ENCODE results near the gene CLMN. TPM values are rescaled to one million over a fixed set of nuclear protein-coding genes. Genes with fewer than 3 reads are reported as not detected.
"Not testable (repeated sequence)": the region's sequence is repeated elsewhere in the genome, so short reads cannot be mapped to it uniquely, and the experiment has no call there.

CLMN gene
- polyA plus RNA-seq, 6 donors from 2014 or later = 4.9 to 23.8 (median 12.7) TPM

DNA sequence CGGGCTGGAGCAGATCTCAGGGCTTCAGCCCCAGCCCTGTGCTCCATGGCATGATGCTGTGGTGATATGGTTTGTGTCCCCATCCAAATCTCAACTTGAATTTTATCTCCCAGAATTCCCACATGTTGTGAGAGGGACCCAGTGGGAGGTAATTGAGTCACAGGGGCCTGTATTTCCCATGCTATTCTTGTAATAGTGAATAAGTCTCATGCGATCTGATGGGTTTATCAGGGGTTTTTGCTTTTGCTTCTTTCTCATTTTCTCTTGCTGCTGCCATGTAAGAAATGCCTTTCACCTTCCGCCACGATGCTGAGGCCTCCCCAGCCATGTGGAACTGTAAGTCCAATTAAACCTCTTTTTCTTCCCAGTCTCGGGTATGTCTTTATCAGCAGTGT lies 36.7 kb downstream of the CLMN start:
- Mint-ChIP-seq H3K4me1 (peaks cover 6 to 17% (median 8%) of the 10 kb centered on the region in 3 donors), H3K27ac (peak overlapping the region in 2 of 6 donors; percentile 4 to 36)
- not testable (repeated sequence) for H3K27me3 Mint-ChIP-seq; H3K4me3 Mint-ChIP-seq; H3K36me3 Mint-ChIP-seq; ATAC-seq (ENCODE audit: low read depth in 2 of 2); DNase-seq; H3K9me3 Mint-ChIP-seq

DNA sequence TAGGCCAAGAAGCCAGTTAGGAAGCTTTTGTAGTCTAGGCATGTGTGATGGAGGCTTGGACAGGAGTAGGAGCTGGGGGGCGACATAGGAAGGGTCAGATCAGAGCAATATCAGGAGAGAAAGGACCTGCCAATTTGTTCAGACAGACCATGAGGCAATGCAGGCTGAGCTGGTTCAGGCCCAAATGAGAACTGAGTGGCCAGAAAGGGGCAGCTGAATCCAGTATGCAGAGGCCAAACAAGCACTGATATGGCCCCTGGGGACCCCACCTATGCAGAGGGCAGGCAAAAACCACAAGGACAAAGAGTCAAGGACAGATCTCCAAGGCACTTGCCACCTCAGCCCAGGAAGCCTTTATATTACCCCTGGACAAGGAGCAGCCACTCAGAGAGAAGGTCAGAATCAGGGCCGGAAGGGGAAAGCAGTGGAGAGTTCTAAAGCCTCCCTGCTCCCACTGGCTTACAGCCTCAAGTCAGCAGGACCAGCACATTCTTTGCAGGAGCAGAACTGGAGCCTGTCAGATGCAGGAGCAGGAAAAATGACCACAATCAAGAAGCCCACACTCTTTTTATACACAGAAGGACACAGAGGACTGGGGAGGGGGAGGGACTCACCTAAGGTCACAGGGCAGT lies 37.2 kb downstream of the CLMN start:
- H3K4me3 Mint-ChIP-seq = no peak overlapping the region
- peaks cover 6 to 17% (median 11%) of the 10 kb centered on the region in 3 donors for H3K4me1 Mint-ChIP-seq
- no peaks in the 10 kb centered on the region for H3K27me3 Mint-ChIP-seq
- peak overlapping the region in 2 of 6 donors; percentile 4 to 53 for H3K27ac Mint-ChIP-seq
- DNase-seq = no peak
- no peak for ATAC-seq (ENCODE audit: low read depth in 2 of 2)
- peaks cover 0 to 8% of the 10 kb centered on the region in 2 donors for H3K36me3 Mint-ChIP-seq
- H3K9me3 Mint-ChIP-seq = no peaks in the 10 kb centered on the region

DNA sequence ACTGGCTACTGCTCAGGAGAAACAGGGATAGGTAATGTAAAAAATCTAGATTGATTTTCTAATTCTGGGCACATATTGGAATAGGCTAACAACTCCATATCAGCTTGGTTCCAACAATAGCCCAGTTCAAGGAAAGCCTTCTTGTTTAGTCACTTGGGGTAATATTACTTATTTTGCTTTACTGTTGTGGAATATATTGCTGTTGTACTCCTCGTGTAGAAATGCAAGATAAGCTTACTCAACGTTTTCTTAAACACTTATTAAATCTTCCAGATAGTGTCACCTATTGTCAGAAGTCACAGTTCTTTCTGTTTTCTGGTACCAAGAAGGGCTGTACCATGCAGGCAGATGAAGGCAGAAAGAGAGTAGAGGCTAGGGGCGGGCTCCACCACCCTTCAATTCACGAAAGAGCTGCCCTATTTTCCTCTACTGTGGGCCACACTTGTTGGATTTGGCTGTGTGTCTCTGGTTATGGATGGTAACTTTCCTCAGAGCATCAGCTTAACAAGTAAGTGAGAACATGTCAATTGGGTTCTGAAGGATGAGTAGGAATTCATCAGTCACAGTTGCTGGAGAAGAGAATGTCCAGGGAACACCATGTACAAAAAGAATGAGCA lies 38.0 kb downstream of the CLMN start:
- DNase-seq (no peak), ATAC-seq (ENCODE audit: low read depth in 2 of 2) (no peak)
- Mint-ChIP-seq H3K27me3 (no peaks in the 10 kb centered on the region), H3K36me3 (peaks cover 0 to 8% of the 10 kb centered on the region in 2 donors), H3K9me3 (no peaks in the 10 kb centered on the region), H3K4me1 (peaks cover 6 to 12% (median 8%) of the 10 kb centered on the region in 3 donors), H3K4me3 (no peak overlapping the region), H3K27ac (peak overlapping the region in 1 of 6 donors; percentile 4)

DNA sequence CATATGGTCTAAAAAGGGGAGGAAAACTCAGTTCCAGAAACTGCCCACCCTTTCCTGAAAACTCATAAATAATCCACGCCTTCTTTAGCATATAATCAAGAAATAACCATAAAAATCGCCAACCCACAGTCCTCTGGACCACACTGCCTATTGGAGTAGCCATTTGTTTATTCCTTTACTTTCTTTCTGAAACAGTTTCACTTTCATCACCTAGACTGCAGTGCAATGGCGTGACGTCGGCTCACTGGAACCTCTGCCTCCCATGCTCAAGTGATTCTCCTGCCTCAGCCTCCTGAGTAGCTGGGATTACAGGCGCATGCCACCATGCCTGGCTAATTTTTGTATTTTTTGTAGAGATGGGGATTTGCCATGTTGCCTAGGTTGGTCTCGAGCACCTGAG lies 44.2 kb downstream of the CLMN start:
- H3K27me3 Mint-ChIP-seq = no peaks in the 10 kb centered on the region
- peaks cover 9 to 29% (median 21%) of the 10 kb centered on the region in 3 donors for H3K4me1 Mint-ChIP-seq
- H3K4me3 Mint-ChIP-seq = no peak overlapping the region
- peak overlapping the region in 1 of 6 donors; percentile 16 for H3K27ac Mint-ChIP-seq
- ATAC-seq (ENCODE audit: low read depth in 2 of 2) = no peak
- DNase-seq = no peak
- no peaks in the 10 kb centered on the region for H3K9me3 Mint-ChIP-seq
- no peaks in the 10 kb centered on the region for H3K36me3 Mint-ChIP-seq

DNA sequence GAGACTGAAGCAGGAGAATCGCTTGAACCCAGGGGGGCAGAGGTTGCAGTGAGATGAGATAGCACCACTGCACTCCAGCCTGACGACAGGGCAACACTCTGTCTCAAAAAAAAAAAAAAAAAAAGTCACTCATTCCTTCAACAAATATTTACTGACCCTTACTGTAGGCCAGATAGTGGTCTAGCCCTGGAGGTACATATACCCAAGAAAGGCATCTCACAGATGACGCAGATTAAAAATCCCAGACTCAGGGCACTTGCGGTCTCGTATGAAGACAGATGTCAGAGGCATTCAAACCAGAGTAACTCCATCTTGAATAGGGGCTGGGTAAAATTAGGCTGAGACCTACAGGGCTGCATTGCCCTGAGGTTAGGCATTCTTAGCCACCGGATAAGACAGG lies 44.8 kb downstream of the CLMN start:
- Mint-ChIP-seq H3K9me3 (no peaks in the 10 kb centered on the region), H3K4me1 (peaks cover 13 to 35% (median 27%) of the 10 kb centered on the region in 3 donors), H3K4me3 (no peak overlapping the region), H3K36me3 (no peaks in the 10 kb centered on the region), H3K27me3 (no peaks in the 10 kb centered on the region), H3K27ac (no peak overlapping the region)
- no peak for DNase-seq
- ATAC-seq (ENCODE audit: low read depth in 2 of 2) = no peak

DNA sequence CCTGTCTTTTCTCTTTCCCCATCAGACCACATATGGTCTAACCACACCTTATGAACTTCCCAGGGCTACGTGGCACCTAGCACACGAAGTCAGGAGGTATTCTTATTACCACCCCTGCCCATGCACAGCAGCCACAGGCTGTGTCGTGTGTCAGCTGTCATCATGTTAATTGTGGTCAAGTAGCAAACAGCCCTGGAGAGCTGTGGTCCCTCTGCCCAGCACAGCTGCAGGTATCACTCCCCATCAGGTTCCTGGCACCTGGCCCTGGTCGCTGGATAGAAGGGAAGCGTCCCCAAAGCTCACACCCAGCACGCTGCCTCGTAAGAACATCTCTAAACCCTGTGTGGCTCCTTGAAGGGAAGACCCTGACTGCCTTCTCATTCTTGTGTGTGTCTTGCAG lies 45.4 kb downstream of the CLMN start:
- DNase-seq (no peak), ATAC-seq (ENCODE audit: low read depth in 2 of 2) (no peak)
- Mint-ChIP-seq H3K4me3 (no peak overlapping the region), H3K9me3 (no peaks in the 10 kb centered on the region), H3K4me1 (peaks cover 13 to 40% (median 33%) of the 10 kb centered on the region in 3 donors), H3K27ac (no peak overlapping the region), H3K27me3 (no peaks in the 10 kb centered on the region), H3K36me3 (no peaks in the 10 kb centered on the region)

DNA sequence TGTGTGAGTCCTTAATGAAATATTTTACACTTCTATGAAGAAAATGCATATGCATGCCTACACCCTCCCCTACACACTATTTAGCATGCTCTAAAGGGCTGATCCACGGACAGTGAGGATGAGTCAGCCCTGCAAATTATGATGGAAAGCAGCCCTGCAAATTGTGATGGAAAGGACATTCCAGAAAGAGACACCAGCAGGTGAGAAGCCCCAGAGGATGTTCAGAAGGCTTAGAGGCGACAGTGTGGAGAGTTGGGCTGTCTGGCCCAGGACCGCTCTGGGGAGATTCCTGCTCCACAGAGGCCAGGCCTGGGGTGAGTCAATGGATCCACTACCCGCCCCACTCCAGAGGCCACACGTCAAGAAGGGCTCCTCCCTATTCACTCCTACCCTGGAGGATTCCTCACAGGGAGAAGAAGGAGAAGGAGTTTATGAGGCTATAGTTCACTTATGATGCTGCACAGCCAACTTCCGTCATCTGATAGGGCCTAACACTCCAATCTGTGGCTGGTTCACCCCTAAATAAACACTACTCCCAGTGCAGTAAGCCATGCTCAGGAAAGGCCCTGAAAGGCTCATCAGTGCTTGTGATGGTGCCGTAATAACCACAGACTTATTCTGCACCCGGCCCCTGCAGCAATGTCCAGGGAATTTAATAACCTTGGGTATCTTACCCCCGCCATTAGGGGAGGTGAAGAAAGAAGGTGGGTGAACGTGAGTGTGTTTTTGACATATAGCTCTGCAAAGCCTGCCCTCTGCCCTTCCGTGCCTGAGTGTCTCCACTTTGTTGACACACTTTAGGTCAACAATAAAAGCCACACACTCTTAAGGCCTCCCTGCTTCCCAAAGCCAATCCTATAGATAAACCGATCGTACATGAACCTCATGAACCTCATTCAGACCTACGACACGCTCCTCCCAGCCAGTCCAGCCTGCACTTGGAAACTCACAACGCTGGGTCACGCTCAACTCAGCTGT lies 46.4 kb downstream of the CLMN start:
- Mint-ChIP-seq H3K27ac (peak overlapping the region in 1 of 6 donors; percentile 80), H3K27me3 (no peaks in the 10 kb centered on the region), H3K9me3 (no peaks in the 10 kb centered on the region), H3K4me1 (peaks cover 13 to 40% (median 35%) of the 10 kb centered on the region in 3 donors), H3K36me3 (no peaks in the 10 kb centered on the region), H3K4me3 (no peak overlapping the region)
- ATAC-seq (ENCODE audit: low read depth in 2 of 2) (no peak), DNase-seq (no peak)

DNA sequence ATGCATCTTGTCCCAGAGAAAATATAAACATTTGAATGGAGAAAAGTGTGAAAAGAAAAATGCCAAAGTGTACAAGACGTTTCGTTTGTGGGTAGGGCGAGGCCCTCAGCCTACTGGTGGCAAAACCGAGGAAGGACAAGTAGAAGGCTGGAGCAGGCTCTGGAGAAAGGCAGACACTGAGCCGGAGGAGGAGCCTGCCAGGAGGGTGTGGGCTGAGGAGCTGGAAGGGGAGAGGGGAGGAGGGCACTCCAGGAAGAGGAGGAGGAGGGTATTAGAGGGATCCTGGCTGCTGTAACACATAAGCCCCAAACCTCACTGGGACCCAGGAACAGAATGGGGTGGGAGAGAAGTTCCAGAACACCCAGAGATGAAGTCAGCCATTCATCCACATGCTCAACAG lies 47.7 kb downstream of the CLMN start:
- H3K9me3 Mint-ChIP-seq = peaks cover 0 to 5% (median 0%) of the 10 kb centered on the region in 7 donors
- DNase-seq (no peak), ATAC-seq (ENCODE audit: low read depth in 2 of 2) (no peak)
- no peaks in the 10 kb centered on the region for H3K36me3 Mint-ChIP-seq
- no peak overlapping the region for H3K27ac Mint-ChIP-seq
- no peak overlapping the region for H3K4me3 Mint-ChIP-seq
- no peaks in the 10 kb centered on the region for H3K27me3 Mint-ChIP-seq
- H3K4me1 Mint-ChIP-seq = peaks cover 17 to 46% (median 43%) of the 10 kb centered on the region in 3 donors

DNA sequence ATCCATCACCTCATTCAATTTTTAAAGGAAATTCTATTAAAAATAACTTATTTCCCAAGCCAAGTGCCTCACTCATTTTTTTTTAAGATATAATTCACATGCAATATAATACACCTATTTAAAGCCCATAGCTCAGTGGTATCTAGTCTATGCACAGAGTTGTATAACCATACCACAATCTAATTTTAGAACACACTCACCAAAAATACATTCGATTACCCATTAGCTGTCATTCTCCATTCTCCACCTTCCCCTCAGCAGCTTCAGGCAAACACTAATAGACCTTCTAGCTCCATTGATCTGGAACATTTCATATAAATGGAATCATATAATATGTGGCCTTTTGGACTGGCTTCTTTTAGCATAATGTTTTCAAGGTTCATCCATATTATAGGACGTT lies 49.5 kb downstream of the CLMN start:
- Mint-ChIP-seq H3K9me3 (peaks cover 0 to 5% (median 0%) of the 10 kb centered on the region in 7 donors), H3K27me3 (no peaks in the 10 kb centered on the region), H3K4me3 (no peak overlapping the region), H3K36me3 (no peaks in the 10 kb centered on the region), H3K27ac (no peak overlapping the region), H3K4me1 (peaks cover 27 to 50% (median 43%) of the 10 kb centered on the region in 3 donors)
- DNase-seq (no peak), ATAC-seq (ENCODE audit: low read depth in 2 of 2) (no peak)

DNA sequence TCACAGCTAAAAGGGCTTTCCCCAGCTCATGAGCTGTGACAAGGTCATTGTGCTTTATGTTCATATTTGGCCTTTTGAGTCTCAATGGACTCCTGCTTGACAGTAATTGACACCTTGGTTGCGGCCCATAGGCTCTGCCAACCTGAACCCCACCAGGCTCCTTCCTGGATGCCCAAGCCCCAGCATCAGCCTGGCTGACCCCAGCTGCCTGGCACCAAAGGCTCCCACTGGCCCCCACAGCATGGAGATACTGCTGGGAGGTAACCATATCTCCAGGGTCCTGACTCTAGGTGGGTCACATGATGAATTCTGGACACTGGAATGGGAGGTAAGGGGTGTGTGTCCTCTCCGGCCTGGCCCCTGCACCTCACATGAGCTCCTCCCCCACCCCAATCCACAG lies 50.2 kb downstream of the CLMN start:
- Mint-ChIP-seq H3K27me3 (no peaks in the 10 kb centered on the region), H3K4me3 (no peak overlapping the region), H3K9me3 (peaks cover 0 to 5% (median 0%) of the 10 kb centered on the region in 7 donors), H3K27ac (no peak overlapping the region), H3K4me1 (peaks cover 28 to 57% (median 50%) of the 10 kb centered on the region in 3 donors), H3K36me3 (no peaks in the 10 kb centered on the region)
- no peak for DNase-seq
- ATAC-seq (ENCODE audit: low read depth in 2 of 2) = no peak

DNA sequence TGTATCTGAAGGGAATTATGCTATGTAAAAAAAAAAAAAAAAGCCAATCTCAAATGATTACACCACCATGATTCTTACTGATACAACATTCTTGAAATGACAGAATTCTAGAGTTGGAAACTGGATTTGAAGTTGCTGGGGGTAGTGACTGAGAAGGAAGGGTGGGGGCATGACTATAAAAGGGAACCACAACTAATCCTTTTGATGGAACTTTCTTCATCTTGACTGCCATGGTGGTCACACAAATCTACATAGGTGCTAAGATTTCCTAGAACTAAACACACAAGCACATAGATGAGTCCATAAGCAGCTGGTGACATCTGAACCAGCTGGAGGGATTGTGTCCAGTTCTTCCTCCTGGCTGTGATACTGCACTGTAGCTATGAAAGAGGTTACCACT lies 51.4 kb downstream of the CLMN start:
- Mint-ChIP-seq H3K4me3 (no peak overlapping the region), H3K9me3 (peaks cover 0 to 5% (median 0%) of the 10 kb centered on the region in 7 donors), H3K27me3 (no peaks in the 10 kb centered on the region), H3K4me1 (peaks cover 28 to 57% (median 54%) of the 10 kb centered on the region in 3 donors), H3K27ac (peak overlapping the region in 1 of 6 donors; percentile 73), H3K36me3 (no peaks in the 10 kb centered on the region)
- ATAC-seq (ENCODE audit: low read depth in 2 of 2) = no peak
- DNase-seq = no peak

DNA sequence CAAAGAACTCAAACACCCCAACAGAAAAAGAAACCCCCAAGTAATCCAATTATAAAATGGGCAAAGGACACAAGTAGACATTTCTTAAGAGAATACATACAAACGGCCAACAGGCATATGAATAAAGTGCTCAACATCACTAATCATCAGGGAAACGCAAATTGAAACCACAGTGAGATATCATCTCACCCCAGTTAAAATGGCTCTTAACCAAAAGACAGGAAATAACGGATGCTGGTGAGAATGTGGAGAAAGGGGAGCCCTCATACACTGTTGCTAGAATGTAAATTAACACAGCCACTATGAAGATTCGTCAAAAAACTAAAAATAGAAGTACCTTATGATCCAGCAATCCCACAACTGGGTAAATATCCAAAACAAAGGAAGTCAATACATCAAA lies 52.4 kb downstream of the CLMN start:
- no peaks in the 10 kb centered on the region for H3K36me3 Mint-ChIP-seq
- no peak for ATAC-seq (ENCODE audit: low read depth in 2 of 2)

More for the DNA sequence above, 52.4 kb downstream of the CLMN start:
- H3K27ac Mint-ChIP-seq = peak overlapping the region; percentile 1 to 96 (median 32)
- H3K4me1 Mint-ChIP-seq = peaks cover 28 to 61% (median 49%) of the 10 kb centered on the region in 3 donors
- peaks cover 0 to 5% (median 0%) of the 10 kb centered on the region in 7 donors for H3K9me3 Mint-ChIP-seq
- no peak for DNase-seq
- H3K27me3 Mint-ChIP-seq = no peaks in the 10 kb centered on the region
- no peak overlapping the region for H3K4me3 Mint-ChIP-seq
